Body of pancreas (tissue), 4 donors: ENCODE results near the gene NRARP.

Experiments
- POLR2A ChIP-seq, 3 donors: fragments of 450-650 bp; IDR thresholded peaks; one replicate each; pipeline ENCODE4 v1.6.1; 2016; ENCODE audit warnings: antibody characterized with exemption in 3 of 3, mild to moderate bottlenecking in 2 of 3
- TF ChIP-seq, protein P1 (sequence below), 7 experiments: fragments of 450-650 bp in 4 of 7; fragments of 200-600 bp in 3 of 7; sonication (generic) in 3 of 7; IDR thresholded peaks; one replicate each; pipeline ENCODE4 v1.5.1; 2016 to 2019; ENCODE audit warnings: antibody characterized with exemption in 7 of 7

DNA sequence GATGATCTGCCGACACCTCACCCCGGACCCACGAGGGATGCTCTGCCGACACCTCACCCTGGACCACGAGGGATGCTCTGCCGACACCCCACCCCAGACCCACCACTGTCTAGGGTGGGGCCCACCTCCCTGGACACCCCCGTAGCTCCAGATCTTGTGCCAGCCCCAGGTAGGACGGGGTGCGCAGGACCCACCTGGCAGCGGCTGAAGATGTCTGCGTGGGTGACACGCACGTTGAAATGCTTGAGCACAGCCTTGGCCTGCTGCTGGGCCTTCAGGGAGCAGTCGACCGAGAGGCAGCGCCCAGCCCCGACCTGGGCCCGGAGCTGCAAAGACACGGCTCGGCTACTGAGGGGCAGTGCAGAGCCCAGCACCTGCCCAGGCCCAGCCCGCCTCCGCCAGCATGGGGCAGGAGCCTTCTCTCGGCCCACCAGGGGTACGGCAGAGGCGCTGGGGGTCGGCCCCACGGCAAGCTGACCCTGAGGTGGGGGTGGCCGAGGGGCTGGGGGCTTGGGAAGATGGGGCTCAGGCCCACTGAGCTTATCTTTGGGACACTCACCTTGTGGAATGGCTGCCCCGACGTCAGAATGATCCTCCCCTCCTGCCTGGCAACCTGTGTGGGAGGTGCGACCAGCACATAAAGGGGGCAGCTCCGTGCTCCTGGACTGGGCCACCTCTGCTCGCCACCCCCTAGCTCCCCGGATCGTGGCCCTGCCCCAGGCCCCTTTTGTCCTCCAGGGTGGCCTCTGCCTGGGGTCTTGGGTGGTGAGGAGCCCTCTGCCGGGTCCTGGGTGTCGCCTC is 21.7 kb upstream of the NRARP start:
- TF ChIP-seq, protein P1, sequence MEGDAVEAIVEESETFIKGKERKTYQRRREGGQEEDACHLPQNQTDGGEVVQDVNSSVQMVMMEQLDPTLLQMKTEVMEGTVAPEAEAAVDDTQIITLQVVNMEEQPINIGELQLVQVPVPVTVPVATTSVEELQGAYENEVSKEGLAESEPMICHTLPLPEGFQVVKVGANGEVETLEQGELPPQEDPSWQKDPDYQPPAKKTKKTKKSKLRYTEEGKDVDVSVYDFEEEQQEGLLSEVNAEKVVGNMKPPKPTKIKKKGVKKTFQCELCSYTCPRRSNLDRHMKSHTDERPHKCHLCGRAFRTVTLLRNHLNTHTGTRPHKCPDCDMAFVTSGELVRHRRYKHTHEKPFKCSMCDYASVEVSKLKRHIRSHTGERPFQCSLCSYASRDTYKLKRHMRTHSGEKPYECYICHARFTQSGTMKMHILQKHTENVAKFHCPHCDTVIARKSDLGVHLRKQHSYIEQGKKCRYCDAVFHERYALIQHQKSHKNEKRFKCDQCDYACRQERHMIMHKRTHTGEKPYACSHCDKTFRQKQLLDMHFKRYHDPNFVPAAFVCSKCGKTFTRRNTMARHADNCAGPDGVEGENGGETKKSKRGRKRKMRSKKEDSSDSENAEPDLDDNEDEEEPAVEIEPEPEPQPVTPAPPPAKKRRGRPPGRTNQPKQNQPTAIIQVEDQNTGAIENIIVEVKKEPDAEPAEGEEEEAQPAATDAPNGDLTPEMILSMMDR (IDR thresholded peaks at IDR 0.05), result no peak
- no peak for TF ChIP-seq POLR2A (IDR thresholded peaks at IDR 0.05)
